Upper lobe of left lung (tissue), 4 donors: Measurements from ENCODE around the gene GALNT18.

Experiments
- EP300 ChIP-seq, 4 donors: sonication (generic); formaldehyde crosslinking; IDR thresholded peaks; one replicate each; pipeline ENCODE4 v1.5.1; 2017; ENCODE audit warnings: antibody characterized with exemption in 4 of 4, control low read depth in 2 of 4
- POLR2A ChIP-seq, 4 donors: fragments of 450-650 bp; IDR thresholded peaks; one replicate each; pipeline ENCODE4 v1.5.1; 2016 to 2017; ENCODE audit warnings: antibody characterized with exemption in 4 of 4, mild to moderate bottlenecking in 2 of 4
- POLR2AphosphoS5 ChIP-seq, 2 donors: sonication (generic); formaldehyde crosslinking; IDR thresholded peaks; one replicate each; pipeline ENCODE4 v1.5.1; 2017; ENCODE audit warnings: antibody characterized with exemption in 2 of 2
- TF ChIP-seq, protein P1 (sequence below), 6 experiments: fragments of 450-650 bp in 4 of 6; fragments of 200-600 bp in 2 of 6; sonication (generic) in 2 of 6; IDR thresholded peaks; one replicate each; pipeline ENCODE4 v1.5.1; 2016 to 2019; ENCODE audit warnings: antibody characterized with exemption in 6 of 6

GRCh38 chr11:11580012-11580411, 41.8 kb downstream of the GALNT18 start:
- TF ChIP-seq, protein P1, sequence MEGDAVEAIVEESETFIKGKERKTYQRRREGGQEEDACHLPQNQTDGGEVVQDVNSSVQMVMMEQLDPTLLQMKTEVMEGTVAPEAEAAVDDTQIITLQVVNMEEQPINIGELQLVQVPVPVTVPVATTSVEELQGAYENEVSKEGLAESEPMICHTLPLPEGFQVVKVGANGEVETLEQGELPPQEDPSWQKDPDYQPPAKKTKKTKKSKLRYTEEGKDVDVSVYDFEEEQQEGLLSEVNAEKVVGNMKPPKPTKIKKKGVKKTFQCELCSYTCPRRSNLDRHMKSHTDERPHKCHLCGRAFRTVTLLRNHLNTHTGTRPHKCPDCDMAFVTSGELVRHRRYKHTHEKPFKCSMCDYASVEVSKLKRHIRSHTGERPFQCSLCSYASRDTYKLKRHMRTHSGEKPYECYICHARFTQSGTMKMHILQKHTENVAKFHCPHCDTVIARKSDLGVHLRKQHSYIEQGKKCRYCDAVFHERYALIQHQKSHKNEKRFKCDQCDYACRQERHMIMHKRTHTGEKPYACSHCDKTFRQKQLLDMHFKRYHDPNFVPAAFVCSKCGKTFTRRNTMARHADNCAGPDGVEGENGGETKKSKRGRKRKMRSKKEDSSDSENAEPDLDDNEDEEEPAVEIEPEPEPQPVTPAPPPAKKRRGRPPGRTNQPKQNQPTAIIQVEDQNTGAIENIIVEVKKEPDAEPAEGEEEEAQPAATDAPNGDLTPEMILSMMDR (IDR thresholded peaks at IDR 0.05) = no peak
- TF ChIP-seq EP300 (IDR thresholded peaks at IDR 0.05) (no peak), POLR2A (IDR thresholded peaks at IDR 0.05) (no peak), POLR2AphosphoS5 (IDR thresholded peaks at IDR 0.05) (no peak)
